ENCODE measurements around the gene CBX2. TPM values are rescaled to one million over a fixed set of nuclear protein-coding genes. Genes with fewer than 3 reads are reported as not detected.

CBX2 gene
- total RNA-seq, 1 experiment from 2014 or later, result 79.4 TPM

DNA sequence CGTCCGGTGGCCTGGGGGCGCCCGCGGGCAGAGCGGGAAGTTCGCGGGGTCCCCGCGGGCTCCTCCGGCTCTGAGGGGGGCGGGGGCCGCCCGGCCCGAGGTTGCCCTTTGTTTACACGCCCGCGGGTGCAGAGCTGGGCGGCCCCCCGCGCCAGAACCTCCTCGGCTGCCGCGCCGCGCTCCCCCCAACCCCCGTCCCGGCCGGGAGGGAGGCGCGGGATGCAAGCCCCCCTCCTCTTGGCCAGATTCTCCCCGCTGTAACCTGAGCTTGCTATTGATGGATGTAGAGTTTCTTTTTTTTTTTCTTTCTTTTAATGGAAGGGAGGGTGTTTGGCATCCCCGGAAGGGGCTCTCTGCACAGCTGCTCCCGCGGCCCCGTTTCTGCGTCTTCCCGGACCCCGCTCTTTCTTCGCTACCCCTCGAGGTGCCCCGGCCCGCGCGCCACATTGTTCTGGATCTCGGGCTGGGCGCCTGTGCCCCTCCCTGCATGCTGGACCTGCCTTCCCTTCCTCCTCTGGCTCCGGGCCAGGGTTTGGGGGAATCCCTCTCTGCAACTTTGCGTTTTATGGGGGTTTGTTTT is 646 bp downstream of the CBX2 start:
- peak overlapping the region; percentile 56 for H3K4me2 ChIP-seq (ENCODE audit: insufficient read depth, insufficient read length, low read length)
- no peak overlapping the region for H2AK5ac ChIP-seq (ENCODE audit: insufficient read length, low read length)
- no peak overlapping the region for H3K4ac ChIP-seq (ENCODE audit: low read depth, low read length)
- no peak overlapping the region for H3K27ac ChIP-seq (ENCODE audit: insufficient read length, low read depth, low read length)
- no peaks in the 10 kb centered on the region for H3K27me3 ChIP-seq (ENCODE audit: insufficient read depth, low read length)
- H4K5ac ChIP-seq (ENCODE audit: insufficient read length, low read depth, low read length), result no peak overlapping the region
- H3K4me1 ChIP-seq (ENCODE audit: insufficient read depth, low read length), result peaks cover 3% of the 10 kb centered on the region; the same call in 1 of the 2 replicates
- DNase-seq, result peak; percentile 67
- Mint-ChIP-seq H3K27ac (peak overlapping the region; percentile 69 to 91 (median 89)), H3K36me3 (ENCODE audit: insufficient read depth in 1 of 3, low read depth in 3 of 3) (peaks cover 39 to 46% (median 41%) of the 10 kb centered on the region in 3 experiments), H3K4me3 (peak overlapping the region; percentile 91 to 97), H3K4me1 (peaks cover 40 to 48% of the 10 kb centered on the region in 2 experiments), H3K9me3 (no peaks in the 10 kb centered on the region), H3K27me3 (ENCODE audit: low read depth) (peaks cover 24% of the 10 kb centered on the region)
- H2BK5ac ChIP-seq (ENCODE audit: insufficient read length, low read length), result no peak overlapping the region
- WGBS (ENCODE audit: extremely low coverage, insufficient read length, low lambda C conversion rate), result no CpG with 5 or more reads among the region's 49 CpGs
- H2BK15ac ChIP-seq (ENCODE audit: low read depth, low read length), result no peak overlapping the region
- TF ChIP-seq, protein P1, sequence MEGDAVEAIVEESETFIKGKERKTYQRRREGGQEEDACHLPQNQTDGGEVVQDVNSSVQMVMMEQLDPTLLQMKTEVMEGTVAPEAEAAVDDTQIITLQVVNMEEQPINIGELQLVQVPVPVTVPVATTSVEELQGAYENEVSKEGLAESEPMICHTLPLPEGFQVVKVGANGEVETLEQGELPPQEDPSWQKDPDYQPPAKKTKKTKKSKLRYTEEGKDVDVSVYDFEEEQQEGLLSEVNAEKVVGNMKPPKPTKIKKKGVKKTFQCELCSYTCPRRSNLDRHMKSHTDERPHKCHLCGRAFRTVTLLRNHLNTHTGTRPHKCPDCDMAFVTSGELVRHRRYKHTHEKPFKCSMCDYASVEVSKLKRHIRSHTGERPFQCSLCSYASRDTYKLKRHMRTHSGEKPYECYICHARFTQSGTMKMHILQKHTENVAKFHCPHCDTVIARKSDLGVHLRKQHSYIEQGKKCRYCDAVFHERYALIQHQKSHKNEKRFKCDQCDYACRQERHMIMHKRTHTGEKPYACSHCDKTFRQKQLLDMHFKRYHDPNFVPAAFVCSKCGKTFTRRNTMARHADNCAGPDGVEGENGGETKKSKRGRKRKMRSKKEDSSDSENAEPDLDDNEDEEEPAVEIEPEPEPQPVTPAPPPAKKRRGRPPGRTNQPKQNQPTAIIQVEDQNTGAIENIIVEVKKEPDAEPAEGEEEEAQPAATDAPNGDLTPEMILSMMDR (conservative IDR thresholded peaks at IDR 0.05), result no peak
- H2BK20ac ChIP-seq (ENCODE audit: low read depth, low read length, poor library complexity, severe bottlenecking), result no peak overlapping the region
- H3K79me1 ChIP-seq (ENCODE audit: insufficient read depth, low read depth, low read length, poor library complexity, severe bottlenecking), result peaks cover 3% of the 10 kb centered on the region
- no peak overlapping the region for H3K23ac ChIP-seq (ENCODE audit: insufficient read length, low read depth, low read length)
- no peak overlapping the region for H2BK12ac ChIP-seq (ENCODE audit: insufficient read length, low read depth, low read length)
- H2BK120ac ChIP-seq (ENCODE audit: low read depth, low read length, poor library complexity, severe bottlenecking), result no peak overlapping the region
- H2AFZ ChIP-seq (ENCODE audit: low read length), result no peak overlapping the region
- H4K20me1 ChIP-seq (ENCODE audit: control insufficient read depth, insufficient read depth, insufficient read length), result no peaks in the 10 kb centered on the region
- no peak overlapping the region for H4K91ac ChIP-seq (ENCODE audit: insufficient read length, low read depth, low read length)
- no peak overlapping the region for H3K9ac ChIP-seq (ENCODE audit: extremely low read depth, insufficient read length, low read length)
- no peak overlapping the region for H4K8ac ChIP-seq (replicated peaks; ENCODE audit: insufficient read length, low read depth, low read length)
- peak overlapping the region; percentile 46 for H3K18ac ChIP-seq (ENCODE audit: insufficient read length, low read depth, low read length)
- H3K56ac ChIP-seq (ENCODE audit: insufficient read length, low read depth, low read length), result no peak overlapping the region
- peaks cover 14% of the 10 kb centered on the region for H3K23me2 ChIP-seq (ENCODE audit: insufficient read length, low read depth, low read length, poor library complexity, severe bottlenecking)
- no peaks in the 10 kb centered on the region for H3K9me3 ChIP-seq (ENCODE audit: control insufficient read depth, low read depth, low read length)
- no peak overlapping the region for H3K14ac ChIP-seq (ENCODE audit: insufficient read depth, low read length)
- H3T11ph ChIP-seq (ENCODE audit: low read length), result no peak overlapping the region
- 0 out of 2 replicates have a peak, but pooled peaks cover 2% of the 10 kb centered on the region for H3K79me2 ChIP-seq (ENCODE audit: insufficient read depth, low read length)
